HG03066 (cell line): ENCODE data around the gene CNTN1.

Experiments
- ATAC-seq: cut with Tn5 transposase; IDR thresholded peaks from one replicate; pipeline ENCODE4 v1.9.1; 2021; ENCODE audit warnings: low read depth; ENCODE audit not compliant: unreplicated experiment

Gene CNTN1

GRCh38 chr12:40691913-40692764, at the start of gene CNTN1:
Gene CNTN1, plus strand, starts transcription at chr12:40692439.
- no peak for ATAC-seq

- ATAC-seq = no peak
Measured at GRCh38 chr12:40643506-40643905, 48.7 kb upstream of the CNTN1 start.

- no peak for ATAC-seq
Measured at GRCh38 chr12:40643976-40644375, 48.3 kb upstream of the CNTN1 start.

DNA sequence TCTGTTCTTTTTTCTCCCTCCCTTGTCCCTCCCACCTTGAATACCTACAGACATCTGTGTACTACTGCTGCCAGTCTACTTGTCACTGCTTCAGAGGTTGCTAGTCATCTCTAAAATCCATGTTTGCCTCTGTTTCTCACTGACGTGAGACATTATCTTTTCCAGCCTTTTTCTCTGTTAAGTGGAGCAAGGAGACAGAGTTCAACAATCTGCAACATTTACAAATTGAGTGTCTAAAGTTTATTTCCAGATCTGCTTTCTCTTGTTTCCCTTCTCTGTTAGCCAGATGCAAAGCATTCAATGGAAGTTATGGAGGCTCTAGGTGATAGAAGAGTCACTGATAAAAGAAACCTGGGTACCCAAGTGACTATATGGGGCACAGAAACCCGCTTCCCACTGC, 47.5 kb upstream of the CNTN1 start:
- ATAC-seq = no peak

- no peak for ATAC-seq
Measured at GRCh38 chr12:40645361-40645760, 46.9 kb upstream of the CNTN1 start.

DNA sequence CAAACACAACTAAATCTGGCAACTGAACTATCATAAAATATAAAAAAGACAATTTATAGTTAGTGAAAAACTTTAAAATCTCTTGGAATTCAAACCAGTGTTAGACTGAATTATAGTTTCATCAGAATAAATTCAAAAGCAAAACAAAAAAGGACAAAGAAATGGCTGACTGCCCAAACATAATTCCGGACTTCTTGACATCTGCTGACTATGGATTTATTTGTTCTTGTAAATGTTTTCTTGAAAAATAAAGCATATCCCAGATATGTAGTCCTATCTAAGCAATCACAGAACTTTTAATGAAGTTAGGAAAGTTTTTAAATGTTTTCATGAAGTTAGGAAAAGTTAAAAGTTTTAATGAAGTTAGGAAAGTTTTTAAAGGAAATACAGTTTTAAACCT, 45.8 kb upstream of the CNTN1 start:
- no peak for ATAC-seq

DNA sequence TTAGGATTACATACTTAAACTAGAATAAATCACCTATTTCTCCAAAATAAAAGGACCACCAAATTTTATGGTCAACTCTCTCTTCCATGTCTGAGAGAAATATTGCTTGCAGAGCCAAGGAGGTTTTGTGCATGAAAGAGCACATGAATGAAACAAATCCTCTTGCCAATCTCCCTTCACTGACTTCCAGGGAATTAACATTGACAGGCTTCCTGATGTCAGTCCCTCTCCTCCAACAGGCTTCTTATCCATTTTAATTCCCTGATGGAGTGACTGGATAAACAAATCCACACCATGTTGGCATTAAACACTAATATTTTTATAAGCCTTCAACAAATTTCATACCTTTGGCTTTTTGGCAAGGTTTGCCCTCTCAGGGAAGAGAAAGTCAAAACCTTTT, 45.3 kb upstream of the CNTN1 start:
- no peak for ATAC-seq

GRCh38 chr12:40647651-40648050, 44.6 kb upstream of the CNTN1 start:
- no peak for ATAC-seq

GRCh38 chr12:40648519-40648918, 43.7 kb upstream of the CNTN1 start:
- no peak for ATAC-seq

DNA sequence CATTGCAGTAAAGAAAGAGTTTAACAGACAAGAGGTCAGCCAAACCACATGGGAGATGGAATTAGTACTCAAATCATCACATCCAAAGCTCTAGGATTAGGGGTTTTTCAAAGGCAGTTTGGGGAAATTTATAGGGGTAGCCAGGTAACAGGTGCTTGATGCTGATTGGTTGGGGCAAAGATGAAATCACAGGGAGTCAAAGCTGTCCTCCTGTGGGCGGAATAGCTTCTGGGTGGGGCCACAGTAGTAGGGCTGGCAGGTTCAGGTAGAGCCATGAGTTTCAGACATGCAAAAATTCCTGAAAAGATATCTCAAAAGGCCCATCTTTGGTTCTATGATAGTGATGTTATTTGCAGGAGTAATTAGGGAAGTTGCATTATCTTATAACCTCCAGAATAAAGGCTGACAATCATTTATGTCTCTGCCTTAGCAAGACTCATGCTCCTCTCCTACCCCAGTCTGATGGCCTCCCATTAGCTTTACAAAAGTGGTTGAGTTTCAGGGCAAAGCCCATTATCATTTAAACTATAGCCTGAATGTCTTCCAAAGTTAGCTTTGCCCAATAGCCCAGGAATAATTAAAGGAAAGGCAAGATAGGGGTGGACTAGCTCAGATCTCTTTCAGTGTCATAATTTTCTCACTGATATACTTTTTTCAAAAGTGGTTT, 42.1 kb upstream of the CNTN1 start:
- ATAC-seq = no peak

GRCh38 chr12:40655451-40655850, 36.8 kb upstream of the CNTN1 start:
- no peak for ATAC-seq

DNA sequence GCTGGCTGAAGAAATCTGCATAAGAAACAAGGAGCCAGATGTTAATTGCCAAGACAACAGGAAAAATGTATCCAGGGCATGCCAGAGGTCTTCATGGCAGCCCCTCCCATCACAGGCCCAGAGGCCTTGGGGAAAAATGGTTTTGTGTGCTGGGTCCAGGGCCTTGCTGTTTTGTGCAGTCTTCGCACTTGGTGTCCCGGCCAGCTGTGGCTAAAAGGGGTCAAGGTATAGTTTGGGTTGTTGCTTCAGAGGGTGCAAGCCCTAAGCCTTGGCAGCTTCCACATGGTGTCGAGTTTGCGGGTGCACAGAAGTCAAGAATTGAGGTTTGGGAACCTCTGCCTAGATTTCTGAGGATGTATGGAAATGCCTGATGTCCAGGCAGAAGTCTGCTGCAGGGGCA, 29.9 kb upstream of the CNTN1 start:
- ATAC-seq = no peak

DNA sequence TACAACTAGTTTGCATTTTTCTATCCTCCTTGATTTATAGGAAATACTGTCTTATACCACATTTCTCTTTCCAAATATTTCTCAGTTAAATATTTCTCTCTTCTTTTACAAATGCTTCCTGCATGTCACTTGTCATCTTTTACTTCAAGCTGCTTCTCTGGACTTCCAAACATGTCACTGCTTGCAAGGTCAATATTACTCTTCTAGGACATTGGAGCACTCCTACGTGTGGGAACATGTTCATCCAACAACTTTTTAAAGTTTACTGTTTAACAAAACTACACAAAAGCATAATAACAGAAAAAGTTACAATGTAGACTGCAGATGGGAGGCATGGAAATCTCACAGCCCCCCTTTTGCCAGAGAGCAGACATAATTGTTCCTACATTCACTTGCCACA, 28.5 kb upstream of the CNTN1 start:
- no peak for ATAC-seq

- no peak for ATAC-seq
Measured at GRCh38 chr12:40668099-40668529, 24.1 kb upstream of the CNTN1 start.

DNA sequence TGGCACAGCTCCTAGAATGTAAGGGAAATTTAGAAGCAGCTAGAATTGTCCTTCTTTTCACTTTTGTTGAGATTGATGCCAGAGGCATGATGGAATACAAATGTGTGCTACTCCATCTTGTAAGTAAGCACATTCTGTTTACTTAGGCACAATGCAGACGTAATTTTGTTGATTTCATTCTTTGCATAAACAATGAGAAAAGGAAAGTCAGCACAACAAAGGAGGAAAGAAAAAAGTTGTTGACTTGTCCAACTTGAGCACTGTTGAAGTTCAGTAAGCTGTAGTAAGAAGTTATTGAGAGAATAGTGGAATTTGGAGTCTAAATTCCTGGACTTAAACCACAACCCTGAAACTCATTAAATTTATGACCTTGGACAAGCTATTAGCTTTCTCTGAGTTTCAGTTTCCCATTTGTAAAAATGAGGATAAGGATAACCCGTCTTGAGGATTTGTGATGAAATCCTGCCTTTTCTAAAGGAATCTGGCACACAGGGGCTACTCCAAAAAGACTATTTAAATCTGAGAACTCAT, 19.4 kb upstream of the CNTN1 start:
- ATAC-seq = no peak

DNA sequence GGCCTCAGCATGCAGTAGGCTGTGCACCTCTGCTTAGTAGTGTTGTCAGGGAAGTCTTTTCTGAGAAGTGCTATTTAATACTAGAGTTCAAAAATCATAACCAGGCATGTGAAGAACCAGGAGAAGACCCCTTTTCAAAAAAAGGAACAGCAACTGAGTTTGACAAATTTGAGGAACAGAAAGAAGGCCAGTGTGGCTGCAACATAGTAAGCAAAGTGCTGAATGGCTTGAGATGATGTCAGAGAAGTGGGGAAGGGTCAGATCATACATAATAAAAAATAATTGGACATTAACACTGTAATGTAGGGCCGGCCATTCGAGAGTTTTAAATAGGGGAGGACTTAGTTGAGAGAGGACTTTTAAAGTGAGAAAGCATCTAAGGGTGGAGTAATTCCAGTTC, 11.1 kb upstream of the CNTN1 start:
- no peak for ATAC-seq

DNA sequence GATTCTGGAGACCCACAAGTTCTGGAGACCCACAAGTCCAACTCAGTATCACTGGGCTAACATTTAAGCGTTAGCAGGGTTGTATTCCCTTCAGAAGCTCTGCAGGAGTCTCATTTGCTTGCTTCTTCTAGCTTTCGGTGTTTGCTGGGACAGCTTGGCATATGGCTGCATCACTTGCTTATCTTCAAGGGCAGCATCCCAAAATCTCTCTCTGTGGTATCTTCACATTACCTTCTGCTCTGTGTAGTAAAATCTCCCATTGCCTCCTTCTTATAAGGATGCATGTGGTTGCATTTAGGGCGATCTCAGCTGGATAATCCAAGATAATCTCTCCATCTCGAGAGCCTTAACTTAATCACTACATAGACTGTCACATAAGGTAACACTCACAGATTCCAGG, 7.3 kb upstream of the CNTN1 start:
- no peak for ATAC-seq

DNA sequence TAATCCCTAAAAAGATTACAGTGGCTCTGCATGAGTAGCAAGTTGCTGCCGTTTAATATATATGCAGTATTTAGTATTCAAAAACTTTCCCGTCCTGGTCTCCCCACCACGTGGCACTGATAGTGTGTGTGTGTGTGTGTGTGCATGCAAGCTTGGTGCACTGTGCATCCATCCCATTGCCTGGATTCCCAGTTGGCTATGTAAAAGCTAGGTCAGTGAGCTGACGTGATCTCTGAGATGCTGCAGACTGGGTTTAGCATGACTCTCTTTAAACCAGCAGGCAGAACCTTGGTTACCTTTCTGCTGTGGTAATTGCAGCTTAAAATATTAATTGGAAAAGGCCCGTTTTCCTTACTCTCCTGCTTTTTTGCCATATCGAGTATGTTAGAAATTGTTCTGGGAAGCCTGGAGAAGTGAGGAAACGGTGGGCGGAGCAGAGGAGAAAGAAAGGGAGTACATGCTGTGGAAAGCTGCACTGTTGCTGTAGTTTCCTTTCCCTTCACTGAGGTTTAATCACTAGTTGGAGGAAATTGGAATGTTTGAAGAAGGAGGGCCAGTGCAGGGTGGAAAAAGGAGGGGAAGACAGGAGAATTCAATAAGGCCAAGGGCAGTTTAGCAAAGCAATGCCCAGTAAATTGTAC, 4.0 kb upstream of the CNTN1 start:
- ATAC-seq = no peak

DNA sequence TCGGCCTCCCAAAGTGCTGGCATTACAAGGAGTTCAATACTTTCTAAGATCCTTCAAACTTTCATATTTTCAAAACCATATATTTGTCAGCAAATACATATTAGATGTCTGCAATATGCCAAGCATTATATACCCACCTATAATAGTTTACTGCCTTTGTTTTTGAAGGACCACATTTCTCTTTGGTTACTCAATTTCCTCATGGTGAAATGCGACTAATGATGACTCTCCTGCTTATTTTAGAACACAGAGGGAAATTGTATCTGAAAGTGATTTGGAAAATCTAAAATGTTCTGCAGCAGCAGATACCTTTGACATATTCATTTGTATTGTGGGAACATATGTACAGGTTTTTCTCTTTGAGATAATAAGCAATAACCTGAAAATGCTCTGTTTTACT, 2.7 kb upstream of the CNTN1 start:
- ATAC-seq = no peak

DNA sequence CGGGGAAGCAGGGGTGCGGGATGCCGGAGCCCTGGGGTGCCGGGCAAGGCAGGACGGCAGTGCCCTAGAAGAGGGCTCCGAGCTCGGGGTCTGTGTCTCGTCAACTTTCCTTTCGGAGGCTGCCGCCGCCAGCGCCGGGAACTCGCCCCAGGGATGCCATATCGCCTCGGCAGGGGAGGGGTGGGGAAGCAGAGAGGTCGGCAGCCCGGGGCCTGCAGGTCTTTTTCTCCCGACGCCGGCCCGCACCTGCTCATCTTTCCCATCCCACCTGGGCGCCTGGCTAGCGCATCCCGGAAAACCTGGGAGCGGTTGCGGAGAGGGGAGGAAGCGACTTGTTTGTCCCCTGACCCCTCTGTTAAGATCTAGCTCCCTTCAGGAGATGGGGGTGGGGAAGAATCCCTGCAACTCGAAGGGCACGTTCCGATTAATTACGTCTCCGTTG, 547 bp downstream of the CNTN1 start:
- no peak for ATAC-seq

- ATAC-seq = no peak
Measured at GRCh38 chr12:40693207-40693821, 1.1 kb downstream of the CNTN1 start.
